Limb (tissue), 2 donors: Measurements from ENCODE around the gene TOM1L2.

Source experiments
- DNase-seq, 2 donors: peaks; one replicate each; pipeline ENCODE4 v3.0.0-alpha.2; 2016; ENCODE audit errors: extremely low spot score in 2 of 2

Gene TOM1L2

GRCh38 chr17:17994271-17995069 is 22.3 kb upstream of the TOM1L2 start:
- peak in 1 of 2 donors; percentile 58 for DNase-seq

DNA sequence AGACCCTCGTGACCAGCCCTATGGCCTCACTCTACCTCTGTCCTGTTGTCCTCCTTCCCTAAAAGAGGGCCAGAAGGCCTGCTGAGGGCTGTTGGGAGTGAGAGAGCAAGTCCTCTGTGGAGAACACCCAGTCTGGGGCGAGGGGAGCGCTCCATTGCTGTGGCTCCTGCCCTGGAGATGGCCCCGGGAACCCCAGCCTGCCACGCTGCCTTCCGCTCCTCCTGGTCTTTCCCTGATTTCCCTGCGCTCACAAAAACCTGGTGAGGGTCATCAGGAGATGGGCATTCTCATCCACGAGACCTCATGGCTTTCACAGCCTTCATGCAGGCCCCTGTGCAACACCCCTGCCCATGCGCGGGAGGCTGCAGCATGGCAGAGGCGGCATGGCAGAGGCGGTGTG is 21.7 kb upstream of the TOM1L2 start:
- DNase-seq = no peak

- DNase-seq = no peak
Observed at GRCh38 chr17:17993366-17993765, 21.2 kb upstream of the TOM1L2 start.

DNA sequence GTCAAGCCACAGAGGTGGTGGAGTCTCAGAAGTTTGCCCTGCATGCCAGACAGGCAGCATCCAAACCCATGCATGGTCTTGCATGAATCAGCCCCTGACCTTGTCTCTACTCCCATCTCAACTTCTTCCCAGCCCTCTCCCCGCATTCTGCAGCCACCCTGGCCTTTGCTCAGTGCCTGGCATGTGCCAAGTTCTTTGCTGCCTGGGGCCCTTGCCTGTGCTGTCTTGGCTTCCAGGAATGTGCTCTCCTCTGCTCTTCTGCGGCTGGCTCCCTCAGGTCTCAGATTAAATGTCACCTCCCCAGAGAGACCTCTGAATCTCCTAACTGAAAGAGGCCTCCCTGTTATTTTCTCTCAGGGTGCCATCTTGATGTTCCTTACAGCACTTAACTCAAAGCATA is 18.1 kb upstream of the TOM1L2 start:
- no peak for DNase-seq

- no peak for DNase-seq
Observed at GRCh38 chr17:17989618-17990017, 17.4 kb upstream of the TOM1L2 start.

DNA sequence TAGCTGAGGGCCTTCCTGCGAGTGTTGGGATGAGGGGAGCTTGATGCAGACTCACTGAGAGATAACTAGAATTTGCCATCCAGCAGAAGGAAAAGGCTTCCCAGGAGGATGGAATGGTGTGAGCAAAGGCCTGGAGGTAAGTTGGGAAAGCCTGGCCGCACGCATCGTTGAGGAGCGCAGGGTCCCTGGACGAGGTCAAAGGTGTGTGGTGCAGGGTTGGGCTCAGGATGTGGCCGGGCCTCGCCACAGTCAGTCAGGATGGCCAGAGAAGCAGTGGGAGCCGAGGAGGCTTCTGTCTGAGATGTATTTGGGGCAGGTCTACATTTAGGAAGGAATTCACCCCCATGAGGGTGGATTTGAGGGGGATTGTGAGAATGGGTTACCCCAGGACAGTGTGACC is 16.9 kb upstream of the TOM1L2 start:
- no peak for DNase-seq

DNA sequence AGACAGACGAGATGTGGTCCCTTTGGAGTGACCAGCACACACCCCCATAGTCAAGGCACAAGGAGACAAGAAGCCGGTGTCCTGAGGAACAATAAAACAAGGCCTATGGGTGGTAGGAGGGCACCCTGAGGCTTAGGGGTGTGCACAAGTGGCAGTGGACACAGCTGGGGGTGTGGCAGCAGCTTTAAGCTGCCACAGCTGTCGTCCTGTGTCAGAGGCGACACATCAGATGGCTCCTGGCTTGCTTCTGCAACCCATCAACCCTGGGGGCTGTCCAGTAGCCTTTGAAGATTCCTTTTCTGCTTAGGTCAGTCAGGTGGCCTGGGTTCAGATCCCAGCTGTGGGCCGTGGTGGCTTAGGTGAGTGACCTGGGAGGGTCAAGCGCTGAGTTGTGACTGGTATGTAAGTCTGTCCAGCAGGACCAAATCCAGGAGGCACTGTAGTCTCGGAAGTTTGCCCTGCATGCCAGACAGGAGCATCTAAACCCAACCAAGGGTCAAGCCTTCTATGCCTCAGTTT is 16.3 kb upstream of the TOM1L2 start:
- DNase-seq = no peak

DNA sequence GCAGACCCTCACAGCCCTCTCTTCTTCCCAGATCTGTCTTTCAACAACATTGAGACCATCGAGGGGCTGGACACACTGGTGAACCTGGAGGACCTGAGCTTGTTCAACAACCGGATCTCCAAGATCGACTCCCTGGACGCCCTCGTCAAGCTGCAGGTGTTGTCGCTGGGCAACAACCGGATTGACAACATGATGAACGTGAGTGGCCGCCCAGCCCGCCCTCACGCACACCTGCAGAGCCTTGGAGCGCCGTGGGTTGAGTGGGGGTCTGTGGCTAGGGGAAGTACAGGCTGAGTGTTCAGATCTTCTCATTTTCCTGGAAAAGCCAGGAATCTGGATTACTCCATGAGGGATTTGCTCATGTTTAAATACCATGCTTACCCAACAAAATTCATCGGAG is 15.7 kb upstream of the TOM1L2 start:
- DNase-seq = no peak

DNA sequence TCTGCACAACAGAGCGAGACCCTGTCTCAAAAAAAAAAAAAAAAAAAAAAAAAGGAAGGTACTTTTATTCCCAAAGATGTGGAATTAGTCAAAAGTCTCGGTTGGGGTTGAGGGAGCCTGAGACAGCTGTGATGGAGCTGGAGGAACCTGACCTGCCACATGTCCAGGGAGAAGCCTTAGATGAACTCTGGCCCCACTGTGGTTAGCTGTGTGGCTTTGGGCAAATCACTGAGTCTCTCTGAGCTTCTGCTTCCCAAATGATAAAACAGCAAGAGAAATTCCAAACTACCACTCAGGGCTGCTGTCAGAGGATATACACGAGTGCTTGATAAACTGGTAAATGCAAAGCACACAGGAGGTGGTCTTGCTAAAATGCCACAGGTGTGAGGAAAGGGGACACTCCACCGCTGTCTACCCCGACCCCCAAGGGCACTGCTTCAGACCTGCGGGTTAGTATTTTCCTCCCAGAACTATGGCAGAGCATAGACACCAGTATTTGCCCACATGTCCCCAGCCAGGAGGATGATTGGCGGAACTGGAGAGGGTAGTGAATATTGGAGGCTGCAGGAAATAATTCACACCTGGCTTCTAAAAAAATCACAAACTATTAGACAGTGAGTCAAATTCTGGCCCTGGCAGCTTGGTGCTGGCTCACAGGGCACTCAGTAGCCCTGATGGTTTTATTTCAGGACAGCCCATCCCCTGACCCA is 15.1 kb upstream of the TOM1L2 start:
- no peak for DNase-seq

DNA sequence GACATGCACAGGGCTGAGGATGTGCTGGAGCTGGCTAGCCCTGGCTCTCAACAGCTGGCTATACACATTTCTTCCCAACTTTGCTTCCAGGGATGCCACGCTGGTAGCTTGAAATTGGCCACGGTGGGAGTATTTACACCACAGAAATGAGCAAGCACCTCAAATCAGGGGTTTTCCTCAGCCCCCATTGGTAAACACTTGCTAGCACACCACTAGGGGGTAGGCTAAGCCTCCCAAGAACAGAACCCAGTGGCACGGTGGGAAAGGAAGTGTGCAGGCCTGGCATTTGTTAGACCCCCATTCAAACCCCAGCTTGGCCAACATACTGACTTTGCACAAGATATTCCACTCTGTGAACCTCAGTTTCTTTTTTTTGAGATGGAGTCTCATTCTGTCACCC is 13.4 kb upstream of the TOM1L2 start:
- DNase-seq = no peak

- DNase-seq = no peak
Observed at GRCh38 chr17:17985153-17985552, 13.0 kb upstream of the TOM1L2 start.

DNA sequence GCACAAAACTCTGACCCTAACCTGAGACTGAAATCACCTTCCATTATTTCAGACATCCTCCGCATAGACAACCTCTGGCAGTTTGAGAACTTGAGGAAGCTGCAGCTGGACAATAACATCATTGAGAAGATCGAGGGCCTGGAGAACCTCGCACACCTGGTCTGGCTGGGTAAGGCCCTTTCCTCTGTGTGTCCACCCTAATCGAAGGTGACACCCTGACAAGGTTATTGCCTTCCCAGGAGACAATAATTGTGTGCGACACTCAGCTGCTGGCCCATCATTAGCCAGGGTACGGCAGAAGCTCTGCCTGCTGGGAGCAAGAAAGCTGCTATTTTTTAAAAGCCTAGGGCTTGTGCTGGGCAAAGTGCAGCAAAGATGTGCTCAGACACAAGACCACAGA is 11.6 kb upstream of the TOM1L2 start:
- no peak for DNase-seq

- no peak for DNase-seq
Observed at GRCh38 chr17:17983376-17983775, 11.2 kb upstream of the TOM1L2 start.

- DNase-seq = no peak
Observed at GRCh38 chr17:17982801-17983200, 10.6 kb upstream of the TOM1L2 start.

DNA sequence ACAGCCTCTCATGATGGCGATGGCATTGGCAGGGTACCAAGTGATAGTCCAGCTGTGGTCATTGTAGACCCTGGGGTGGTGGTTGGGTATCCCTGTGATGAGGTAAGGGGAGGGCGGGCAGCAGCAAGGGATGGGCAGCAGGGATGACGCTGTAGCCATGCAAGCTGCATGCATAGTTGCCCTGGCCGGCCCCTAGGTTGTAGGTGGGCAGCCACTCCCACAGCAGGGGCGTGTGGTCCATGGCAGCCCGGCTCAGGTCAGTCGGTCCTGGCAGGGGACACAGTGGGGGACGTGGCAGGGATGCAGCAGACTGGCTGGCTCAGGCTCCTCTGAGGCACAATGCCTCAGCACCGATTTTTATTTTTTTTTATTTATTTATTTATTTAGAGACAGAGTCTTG is 9.1 kb upstream of the TOM1L2 start:
- no peak for DNase-seq

- no peak for DNase-seq
Observed at GRCh38 chr17:17979778-17980177, 7.6 kb upstream of the TOM1L2 start.

DNA sequence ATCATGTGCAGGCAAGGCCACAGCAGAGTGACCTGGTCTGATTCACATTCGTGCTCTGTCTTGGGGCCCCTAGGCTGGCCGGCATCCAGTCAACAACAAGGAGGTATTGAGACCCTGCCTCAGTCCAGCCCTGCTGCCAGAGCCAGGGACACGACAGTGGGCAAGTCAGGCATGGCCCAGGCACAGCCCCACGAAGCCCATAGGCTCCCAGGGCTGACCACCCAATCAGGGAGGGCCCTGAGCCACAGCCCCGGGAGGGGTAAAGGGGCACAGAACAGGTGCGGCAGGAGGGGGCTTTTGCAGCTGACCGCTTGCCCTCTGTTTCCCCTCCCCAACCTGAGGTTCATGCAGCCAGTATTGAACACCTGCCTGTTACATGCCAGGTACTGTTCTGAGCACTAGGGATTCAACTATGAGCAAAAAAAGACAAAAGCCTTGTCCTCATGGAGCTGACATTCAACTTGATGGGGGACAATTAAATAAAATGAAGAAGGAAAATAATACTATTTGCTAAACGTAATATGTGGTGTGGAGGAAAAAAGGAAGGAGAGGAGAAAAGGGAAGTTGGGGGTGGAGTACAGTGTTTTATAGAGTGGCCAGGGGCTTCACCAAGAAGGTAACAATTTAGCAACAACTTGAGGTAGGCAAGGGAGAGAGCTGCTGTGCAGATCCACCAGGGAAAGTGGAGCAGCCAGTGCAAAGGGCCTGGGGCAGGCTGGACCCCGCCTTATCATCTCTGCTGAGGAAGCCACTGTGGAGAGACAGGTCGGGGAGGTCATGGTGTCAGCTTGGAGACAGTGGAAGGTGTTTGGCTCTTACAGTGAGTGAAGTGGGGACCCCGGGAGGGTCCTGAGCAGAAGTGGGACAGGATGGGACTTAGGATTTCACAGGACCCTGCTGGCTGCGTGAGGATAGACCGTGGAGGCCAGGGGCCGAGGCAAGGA is 6.6 kb upstream of the TOM1L2 start:
- DNase-seq = no peak

DNA sequence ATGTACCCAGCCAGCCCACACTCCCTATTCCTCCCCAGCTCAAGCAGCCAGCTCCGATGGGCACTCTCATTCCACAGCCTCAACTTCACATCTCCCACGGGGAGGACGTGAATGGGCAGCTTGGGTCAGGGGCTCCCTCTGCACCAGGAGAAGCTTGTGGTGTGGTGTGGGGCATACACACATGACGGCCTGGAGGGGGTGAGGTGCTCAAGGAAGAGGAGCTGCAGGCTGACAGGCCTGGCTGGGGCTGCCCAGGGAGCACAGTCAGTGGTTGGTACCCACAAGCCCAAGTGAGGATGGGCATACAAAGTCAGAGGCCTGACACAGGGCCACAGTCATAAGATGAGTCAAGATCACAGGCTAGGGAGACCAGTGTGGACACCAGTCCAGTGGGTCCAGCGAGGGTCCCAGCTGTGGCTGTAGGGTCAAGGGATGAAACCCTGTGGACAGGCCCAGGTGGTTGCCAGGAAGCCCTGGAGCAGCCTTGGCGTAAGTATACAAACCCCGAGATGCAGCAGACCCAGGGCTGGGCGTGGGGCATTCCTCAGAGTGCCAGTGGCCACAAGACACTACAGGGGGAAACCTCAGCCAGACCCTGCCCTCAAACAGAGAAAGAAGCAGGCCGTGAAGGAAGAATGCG is 4.9 kb upstream of the TOM1L2 start:
- DNase-seq = no peak

- DNase-seq = no peak
Observed at GRCh38 chr17:17975436-17975835, 3.2 kb upstream of the TOM1L2 start.

GRCh38 chr17:17972952-17973254 is 703 bp upstream of the TOM1L2 start:
- DNase-seq = no peak

DNA sequence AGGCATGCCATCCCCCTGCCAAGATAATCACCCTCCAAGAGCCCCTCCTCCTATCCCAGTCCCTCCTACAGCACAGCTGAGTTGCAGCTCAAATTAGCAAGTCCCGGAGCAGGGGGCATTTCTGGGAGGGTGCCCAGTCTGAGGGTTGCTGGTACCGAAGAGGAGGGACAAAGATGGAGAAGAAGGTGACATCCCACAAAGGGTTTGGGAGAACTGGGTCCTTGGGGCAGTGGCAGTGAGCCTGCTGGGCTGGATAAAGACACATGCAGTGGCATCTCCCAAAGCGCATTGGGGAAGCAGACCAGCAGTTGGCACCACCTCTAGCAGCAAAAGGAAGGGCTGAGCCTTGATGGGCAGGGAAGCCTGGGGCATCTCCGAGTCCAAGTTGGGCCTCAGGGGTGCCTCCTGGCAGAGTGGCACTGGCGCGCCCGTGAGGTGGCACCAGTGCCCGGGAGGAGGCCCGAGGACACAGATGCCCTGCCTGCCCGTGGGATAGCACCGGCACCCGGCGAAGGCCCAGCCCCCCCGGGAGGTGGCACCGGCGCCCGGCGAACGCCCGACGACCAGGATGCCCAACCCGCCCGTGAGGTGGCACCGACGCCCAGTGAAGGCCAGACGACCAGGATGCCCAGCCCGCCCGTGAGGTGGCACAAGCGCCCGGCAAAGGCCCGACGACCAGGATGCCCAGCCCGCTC is 622 bp downstream of the TOM1L2 start:
- DNase-seq = no peak
